OCI-LY1 (cell line): ENCODE measurements around the gene CCL27.

ENCODE experiments used
- H2AFZ ChIP-seq: fragments of 200-600 bp; sonication (generic), shearing (Covaris generic); 2 replicates; pipeline ENCODE4 v1.6.0; 2014; ENCODE audit warnings: antibody characterized with exemption, mild to moderate bottlenecking, low read length
- H3F3A ChIP-seq: fragments of 200-600 bp; sonication (generic), shearing (Covaris generic); 2 replicates; pipeline ENCODE4 v1.6.0; 2014; ENCODE audit warnings: mild to moderate bottlenecking, antibody characterized with exemption, low read length, moderate library complexity; ENCODE audit not compliant: insufficient read depth
- H3K27ac ChIP-seq: fragments of 200-600 bp; sonication (generic); 2 replicates; pipeline ENCODE4 v1.5.1; 2014; ENCODE audit warnings: low read length, mixed run types, mild to moderate bottlenecking, low read depth; ENCODE audit not compliant: poor library complexity, severe bottlenecking
- H3K27me3 ChIP-seq: fragments of 200-600 bp; sonication (generic); 2 replicates; pipeline ENCODE4 v1.6.0; 2014; ENCODE audit warnings: antibody characterized with exemption, mild to moderate bottlenecking, low read length, moderate library complexity; ENCODE audit not compliant: insufficient read depth
- H3K36me3 ChIP-seq: fragments of 200-600 bp; sonication (generic); 2 replicates; pipeline ENCODE4 v1.6.1; 2014; ENCODE audit warnings: mild to moderate bottlenecking, antibody characterized with exemption, low read length, moderate library complexity, mixed read lengths; ENCODE audit not compliant: insufficient read depth
- H3K4me1 ChIP-seq: fragments of 200-600 bp; sonication (generic); 2 replicates; pipeline ENCODE4 v1.5.1; 2014; ENCODE audit warnings: mild to moderate bottlenecking, low read length, moderate library complexity; ENCODE audit not compliant: insufficient read depth, severe bottlenecking
- H3K4me2 ChIP-seq: fragments of 200-600 bp; sonication (generic), shearing (Covaris generic); 2 replicates; pipeline ENCODE4 v1.6.1; 2014; ENCODE audit warnings: low read length
- H3K4me3 ChIP-seq: fragments of 200-600 bp; sonication (generic); 2 replicates; pipeline ENCODE4 v1.5.1; 2014; ENCODE audit warnings: low read length, low read depth, mild to moderate bottlenecking, mixed read lengths; ENCODE audit not compliant: poor library complexity, severe bottlenecking
- H3K79me2 ChIP-seq: fragments of 200-600 bp; shearing (Covaris generic); 2 replicates; pipeline ENCODE4 v1.6.1; 2016; ENCODE audit warnings: mixed run types, low read length, mixed read lengths; ENCODE audit not compliant: insufficient read depth
- H3K9ac ChIP-seq: fragments of 200-600 bp; sonication (generic), shearing (Covaris generic); 2 replicates; pipeline ENCODE4 v1.6.1; 2014; ENCODE audit warnings: mild to moderate bottlenecking, low read length, mixed read lengths
- H3K9me2 ChIP-seq: fragments of 200-600 bp; sonication (generic), shearing (Covaris generic); 2 replicates; pipeline ENCODE4 v1.6.1; 2014; ENCODE audit warnings: low read depth, mild to moderate bottlenecking, low read length, mixed read lengths
- H3K9me3 ChIP-seq: fragments of 200-600 bp; shearing (Covaris generic); 2 replicates; pipeline ENCODE4 v1.6.1; 2014; ENCODE audit warnings: low read length, mixed read lengths
- H4K20me1 ChIP-seq: fragments of 200-600 bp; sonication (generic), shearing (Covaris generic); 2 replicates; pipeline ENCODE4 v1.6.0; 2016; ENCODE audit warnings: mild to moderate bottlenecking, low read length; ENCODE audit not compliant: insufficient read depth
- EZH2 ChIP-seq: fragments of 200-600 bp; sonication (generic), shearing (Covaris generic); IDR thresholded peaks from 2 replicates; pipeline ENCODE4 v1.8.0; 2017; ENCODE audit warnings: borderline replicate concordance, mixed run types, mild to moderate bottlenecking, antibody characterized with exemption, low read length, moderate library complexity, mixed read lengths
- TF ChIP-seq, protein P1 (sequence below): fragments of 200-600 bp; sonication (generic), shearing (Covaris generic); IDR thresholded peaks from 2 replicates; pipeline ENCODE4 v1.5.1; 2017; ENCODE audit warnings: mild to moderate bottlenecking, antibody characterized with exemption, low read length, moderate library complexity, mixed read lengths

CCL27 gene

DNA sequence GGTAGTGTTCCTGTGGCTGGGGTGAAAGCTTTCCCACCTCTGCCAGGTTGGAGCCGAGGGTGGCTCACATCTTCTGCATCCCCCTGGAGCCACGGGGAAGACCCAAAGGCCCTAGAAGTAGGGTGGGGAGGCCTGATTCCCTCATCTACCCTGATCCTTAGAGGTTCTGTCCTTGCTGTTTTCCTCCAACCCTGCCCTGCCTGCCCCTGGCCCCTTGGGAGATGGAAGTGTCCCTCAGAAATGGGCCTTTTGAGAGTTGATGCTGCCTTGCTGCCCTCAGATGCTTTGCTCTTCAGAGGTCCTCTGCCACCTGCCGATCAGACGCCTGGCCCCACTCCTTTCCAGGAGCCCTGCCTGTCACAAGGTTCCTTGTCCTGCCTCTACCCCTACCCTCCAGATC is 22.4 kb upstream of the CCL27 start:
- no peak for TF ChIP-seq EZH2
- TF ChIP-seq, protein P1, sequence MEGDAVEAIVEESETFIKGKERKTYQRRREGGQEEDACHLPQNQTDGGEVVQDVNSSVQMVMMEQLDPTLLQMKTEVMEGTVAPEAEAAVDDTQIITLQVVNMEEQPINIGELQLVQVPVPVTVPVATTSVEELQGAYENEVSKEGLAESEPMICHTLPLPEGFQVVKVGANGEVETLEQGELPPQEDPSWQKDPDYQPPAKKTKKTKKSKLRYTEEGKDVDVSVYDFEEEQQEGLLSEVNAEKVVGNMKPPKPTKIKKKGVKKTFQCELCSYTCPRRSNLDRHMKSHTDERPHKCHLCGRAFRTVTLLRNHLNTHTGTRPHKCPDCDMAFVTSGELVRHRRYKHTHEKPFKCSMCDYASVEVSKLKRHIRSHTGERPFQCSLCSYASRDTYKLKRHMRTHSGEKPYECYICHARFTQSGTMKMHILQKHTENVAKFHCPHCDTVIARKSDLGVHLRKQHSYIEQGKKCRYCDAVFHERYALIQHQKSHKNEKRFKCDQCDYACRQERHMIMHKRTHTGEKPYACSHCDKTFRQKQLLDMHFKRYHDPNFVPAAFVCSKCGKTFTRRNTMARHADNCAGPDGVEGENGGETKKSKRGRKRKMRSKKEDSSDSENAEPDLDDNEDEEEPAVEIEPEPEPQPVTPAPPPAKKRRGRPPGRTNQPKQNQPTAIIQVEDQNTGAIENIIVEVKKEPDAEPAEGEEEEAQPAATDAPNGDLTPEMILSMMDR, result no peak
- no peaks in the 10 kb centered on the region for H3K79me2 ChIP-seq
- H3K9me3 ChIP-seq, result no peaks in the 10 kb centered on the region
- no peaks in the 10 kb centered on the region for H4K20me1 ChIP-seq
- H3K9ac ChIP-seq, result no peak overlapping the region
- H3K9me2 ChIP-seq, result no peaks in the 10 kb centered on the region
- no peaks in the 10 kb centered on the region for H3K36me3 ChIP-seq
- H3K27ac ChIP-seq, result no peak overlapping the region
- H3K27me3 ChIP-seq, result no peaks in the 10 kb centered on the region
- no peaks in the 10 kb centered on the region for H3F3A ChIP-seq
- no peaks in the 10 kb centered on the region for H3K4me1 ChIP-seq
- no peak overlapping the region for H2AFZ ChIP-seq
- no peak overlapping the region for H3K4me3 ChIP-seq
- H3K4me2 ChIP-seq, result no peak overlapping the region

DNA sequence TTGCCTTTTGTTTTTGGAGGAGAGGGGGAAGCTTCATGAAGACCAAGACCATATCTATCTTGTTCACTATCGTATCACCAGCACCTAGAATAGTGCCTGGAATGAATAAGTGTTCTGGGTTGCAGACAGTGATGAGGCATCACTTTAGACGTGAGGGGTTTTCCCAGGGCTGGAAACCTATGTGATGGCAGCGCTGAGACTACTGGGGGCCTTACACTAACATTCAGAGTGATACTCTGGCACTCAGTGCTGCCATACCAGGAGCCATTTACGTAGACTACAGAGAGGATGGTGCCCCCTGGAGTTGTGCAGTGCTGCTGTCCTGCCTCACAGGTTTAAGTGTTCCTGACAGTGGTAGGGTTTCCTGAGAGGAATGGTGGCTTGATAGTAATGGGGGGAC is 21.7 kb upstream of the CCL27 start:
- TF ChIP-seq, protein P1, result no peak
- TF ChIP-seq EZH2, result no peak
- Histone ChIP-seq H3K27me3 (no peaks in the 10 kb centered on the region), H3K4me3 (no peak overlapping the region), H2AFZ (no peak overlapping the region), H3K27ac (no peak overlapping the region), H3K79me2 (no peaks in the 10 kb centered on the region), H3K4me2 (no peak overlapping the region), H3K9me2 (no peaks in the 10 kb centered on the region), H3K9me3 (no peaks in the 10 kb centered on the region), H3K9ac (no peak overlapping the region), H3K4me1 (no peaks in the 10 kb centered on the region), H3F3A (no peaks in the 10 kb centered on the region), H4K20me1 (no peaks in the 10 kb centered on the region), H3K36me3 (no peaks in the 10 kb centered on the region)

DNA sequence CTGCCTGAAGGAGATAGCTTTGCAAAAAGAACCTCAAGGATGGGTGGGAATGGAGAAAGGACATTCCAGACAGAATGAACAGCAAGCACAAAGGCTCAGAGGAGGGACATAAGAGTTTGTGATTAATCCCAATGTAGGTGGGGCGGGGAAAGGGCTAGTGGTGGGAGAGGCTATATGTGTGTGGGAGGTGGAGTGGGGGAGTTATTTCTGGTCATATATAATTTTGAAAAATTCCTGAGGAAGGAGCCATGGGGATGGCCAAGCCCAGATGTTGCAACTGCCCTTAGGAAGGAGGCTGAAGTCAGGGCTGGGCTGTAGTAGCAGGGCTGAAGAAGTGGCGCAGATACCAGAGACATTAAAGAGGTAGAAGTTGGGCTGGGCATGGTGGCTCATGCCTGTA is 13.4 kb upstream of the CCL27 start:
- no peaks in the 10 kb centered on the region for H3K27me3 ChIP-seq
- H3K4me3 ChIP-seq, result no peak overlapping the region
- H3K79me2 ChIP-seq, result no peaks in the 10 kb centered on the region
- TF ChIP-seq, protein P1, result no peak
- no peak for TF ChIP-seq EZH2
- no peak overlapping the region for H2AFZ ChIP-seq
- H3K9me3 ChIP-seq, result no peaks in the 10 kb centered on the region
- H3K9ac ChIP-seq, result no peak overlapping the region
- H3K36me3 ChIP-seq, result no peaks in the 10 kb centered on the region
- H3K9me2 ChIP-seq, result no peaks in the 10 kb centered on the region
- no peaks in the 10 kb centered on the region for H4K20me1 ChIP-seq
- no peaks in the 10 kb centered on the region for H3F3A ChIP-seq
- H3K4me2 ChIP-seq, result no peak overlapping the region
- no peaks in the 10 kb centered on the region for H3K4me1 ChIP-seq
- H3K27ac ChIP-seq, result no peak overlapping the region
